Left kidney (tissue), 2 donors: ENCODE measurements around the gene GTPBP1. TPM values are rescaled to one million over a fixed set of nuclear protein-coding genes. Genes with fewer than 3 reads are reported as not detected.

Source experiments
- DNase-seq: peaks from one replicate; pipeline ENCODE4 v3.0.0-alpha.2; 2013
- polyA plus RNA-seq: library from polyadenylated mRNA; unstranded; fragments of 120-200 nt; gene quantifications from one replicate; pipeline ENCODE4 v1.2.1, GENCODE V29; 2013; ENCODE audit not compliant: insufficient read length

The GTPBP1 gene
- polyA plus RNA-seq, 1 donor = 53.6 TPM

DNA sequence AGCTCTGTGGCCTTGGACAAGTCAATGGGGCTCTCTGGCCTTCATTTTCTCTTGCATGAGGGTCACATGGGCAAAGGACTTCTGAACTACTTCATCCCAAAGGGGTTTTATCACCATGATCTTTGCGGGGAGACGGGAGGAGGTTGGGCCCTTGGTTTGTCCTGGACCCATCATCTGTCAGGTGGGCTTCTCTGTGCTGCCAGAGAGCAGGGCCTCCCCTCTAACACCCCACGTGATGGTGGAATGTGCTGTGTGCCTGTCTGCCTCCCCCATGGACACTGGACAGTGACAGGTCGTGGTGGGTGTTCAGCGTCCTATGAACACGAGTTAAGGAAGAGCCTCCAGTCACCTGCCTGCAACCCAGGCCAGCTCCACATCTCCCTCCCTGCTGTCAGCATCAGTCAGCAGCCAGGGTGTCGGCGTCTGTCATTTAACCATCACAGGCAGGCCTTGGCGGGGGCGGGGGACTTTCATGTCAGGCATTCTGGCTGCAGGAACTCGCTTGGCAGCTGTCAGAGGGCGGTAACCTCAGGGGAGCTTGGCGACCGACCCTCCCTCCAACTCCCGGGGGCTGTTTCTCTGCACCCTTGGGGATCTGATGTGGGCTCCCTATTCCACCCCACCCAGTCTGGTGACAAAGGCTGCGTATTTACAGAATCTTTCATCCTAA lies 52.7 kb downstream of the GTPBP1 start:
- no peak for DNase-seq

DNA sequence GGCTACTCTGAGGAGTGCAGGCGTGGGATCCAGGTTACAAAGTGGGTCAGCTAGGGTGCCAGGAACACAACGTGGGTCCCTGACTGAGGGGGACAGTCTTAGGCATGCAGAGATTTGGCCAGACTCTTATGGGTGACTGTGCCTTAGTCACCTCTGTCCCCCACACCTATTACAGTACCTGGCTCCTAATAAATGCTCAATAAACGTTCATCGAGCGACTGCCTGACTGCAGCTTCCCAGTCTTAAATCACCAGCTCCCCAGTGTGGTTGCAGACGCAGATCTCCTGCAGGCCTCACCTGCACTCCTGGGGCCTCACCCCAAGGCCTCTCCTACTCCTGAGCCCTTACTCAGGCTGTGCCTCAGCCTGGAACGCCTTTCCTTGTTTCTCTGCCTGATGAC lies 53.3 kb downstream of the GTPBP1 start:
- DNase-seq = no peak

DNA sequence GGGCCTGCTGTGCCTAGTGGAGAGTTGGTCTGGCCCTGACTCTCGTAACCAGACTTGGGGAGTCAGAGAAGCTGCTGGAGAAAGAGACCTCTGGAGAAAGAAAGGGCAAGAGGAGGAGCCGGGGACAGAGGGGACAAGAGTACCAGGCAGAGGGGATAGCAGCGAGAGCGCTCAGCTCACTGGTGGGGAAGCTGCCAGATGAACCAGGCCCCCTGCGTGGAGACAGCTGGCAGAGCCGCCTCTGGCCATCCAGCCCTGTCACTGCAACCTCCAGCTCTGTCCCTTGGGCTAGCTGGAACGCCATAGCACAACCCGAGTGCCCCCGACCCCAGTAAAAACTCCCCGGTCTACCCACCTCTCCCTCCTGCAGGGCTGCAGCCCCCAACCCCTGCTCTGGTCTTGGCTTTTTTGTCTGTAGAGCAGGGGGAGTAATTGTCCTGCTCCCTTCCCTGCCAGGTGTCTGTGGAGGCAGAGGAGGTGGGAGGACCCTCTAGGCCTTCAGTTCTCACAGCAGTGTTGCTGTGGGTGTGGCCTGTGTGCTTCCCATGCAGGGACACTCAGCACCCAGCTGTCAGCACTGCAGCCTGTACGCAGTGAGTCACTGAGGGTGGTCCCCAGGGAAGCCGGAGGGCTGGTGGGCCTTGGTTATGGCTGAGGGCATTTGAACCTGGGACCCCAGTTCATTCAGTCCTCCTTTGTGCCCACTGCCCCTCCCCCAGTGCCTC lies 54.9 kb downstream of the GTPBP1 start:
- no peak for DNase-seq

- DNase-seq = no peak
Measured at GRCh38 chr22:38761202-38762162, 55.7 kb downstream of the GTPBP1 start.

DNA sequence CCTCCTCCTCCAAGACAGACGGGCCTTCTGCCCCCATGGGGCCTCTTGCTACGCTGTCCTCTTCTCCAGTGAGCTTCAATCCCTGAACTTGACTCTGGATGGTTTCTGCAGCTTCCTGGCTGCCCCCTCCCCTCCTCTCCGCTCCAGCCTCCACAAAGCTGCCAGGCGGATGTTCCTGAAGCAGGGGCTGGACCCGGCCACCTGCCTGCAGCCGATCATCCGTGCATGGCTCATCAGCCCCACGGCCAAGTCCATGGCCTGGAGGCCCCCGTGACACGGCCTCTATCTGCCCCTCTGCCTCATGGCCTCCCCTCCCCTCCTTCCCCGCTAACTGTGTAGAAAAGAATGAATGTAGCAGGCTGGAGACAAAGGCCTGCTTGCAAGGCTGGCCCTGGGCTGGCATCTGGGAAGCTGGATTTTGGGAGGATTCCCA lies 56.8 kb downstream of the GTPBP1 start:
- no peak for DNase-seq

DNA sequence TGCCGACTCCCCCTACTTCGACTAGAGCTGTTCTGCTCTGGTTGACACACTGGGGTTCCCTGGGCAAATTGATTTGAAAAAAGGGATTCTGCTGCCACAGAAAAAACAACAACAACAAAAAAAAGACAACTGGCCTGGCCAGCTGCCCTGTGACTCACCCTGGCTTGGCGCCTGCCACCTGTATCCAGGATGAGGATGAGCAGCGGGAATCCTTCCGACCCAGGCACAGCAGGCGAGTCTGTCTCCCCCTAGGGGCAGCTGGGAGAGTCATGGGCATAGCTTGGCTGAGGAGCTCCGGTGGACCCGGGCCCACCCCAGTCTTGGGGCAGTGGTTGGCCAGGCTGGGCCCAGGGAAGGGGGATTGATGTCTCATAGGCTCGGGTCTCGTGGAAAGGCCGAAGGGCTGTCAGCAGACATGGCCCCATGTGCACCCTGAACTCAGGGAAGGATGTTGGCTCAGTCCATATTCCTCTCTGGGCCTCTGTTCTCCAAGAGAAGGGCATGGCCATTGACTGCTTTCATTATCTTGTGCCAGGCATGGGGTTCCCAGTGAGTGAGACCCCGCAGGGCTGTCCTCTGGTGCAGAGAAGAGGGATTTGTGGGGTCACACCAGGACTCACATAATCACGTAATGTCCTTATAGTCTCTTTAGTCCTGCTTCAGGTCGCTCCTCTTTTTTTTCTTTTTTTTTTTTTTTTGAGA lies 60.5 kb downstream of the GTPBP1 start:
- DNase-seq = no peak

GRCh38 chr22:38767313-38767712 lies 61.6 kb downstream of the GTPBP1 start:
- DNase-seq = no peak

- no peak for DNase-seq
Measured at GRCh38 chr22:38768036-38768435, 62.3 kb downstream of the GTPBP1 start.

DNA sequence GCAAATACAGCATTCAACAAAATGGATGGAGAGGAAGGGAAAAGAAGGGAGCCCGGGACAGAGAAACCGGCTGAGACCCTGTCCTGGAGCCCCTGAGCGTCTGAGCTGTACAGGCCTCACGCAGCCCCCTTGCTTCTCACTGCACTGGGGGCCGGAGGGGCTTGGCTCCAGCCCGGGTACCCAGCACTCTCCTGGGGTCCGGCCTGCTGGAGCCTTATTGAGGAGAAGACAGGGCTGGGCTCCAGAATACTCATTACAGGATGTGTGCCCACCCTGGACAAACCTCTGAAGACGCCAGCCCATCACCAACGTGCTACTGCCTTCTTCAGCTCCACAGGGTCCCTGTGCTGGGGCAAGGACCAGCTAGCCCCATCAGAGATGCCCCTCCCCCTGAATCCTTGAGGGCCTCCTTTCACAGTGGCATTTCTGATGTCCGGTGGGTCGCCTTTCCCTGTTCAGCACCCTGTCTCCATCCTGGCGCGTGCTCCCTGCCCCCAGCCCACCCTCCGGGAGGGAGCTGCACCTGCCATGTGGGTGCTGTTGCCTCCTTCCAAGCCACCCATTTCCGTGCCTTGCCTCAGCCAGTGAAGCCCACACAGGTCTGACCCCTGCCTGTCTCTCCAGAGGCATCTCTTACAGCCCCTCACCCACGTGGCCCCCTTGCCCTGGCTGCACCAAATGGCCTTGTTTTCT lies 64.7 kb downstream of the GTPBP1 start:
- DNase-seq = no peak

DNA sequence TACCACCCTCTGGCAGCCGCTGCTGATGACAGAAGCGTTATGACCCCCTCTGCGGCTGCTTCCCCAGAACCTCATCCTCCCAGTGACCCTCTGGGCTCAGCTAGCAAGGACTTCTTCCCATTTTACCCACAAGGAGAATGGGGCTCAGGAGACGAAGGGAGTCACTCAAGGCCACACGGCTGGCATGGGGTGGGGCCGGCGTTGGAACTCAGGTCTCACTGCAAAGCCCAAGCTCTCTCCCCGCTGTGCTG lies 66.8 kb downstream of the GTPBP1 start:
- no peak for DNase-seq

- no peak for DNase-seq
Measured at GRCh38 chr22:38773363-38773946, 67.7 kb downstream of the GTPBP1 start.

- DNase-seq = no peak
Measured at GRCh38 chr22:38774496-38775166, 68.9 kb downstream of the GTPBP1 start.

GRCh38 chr22:38775656-38776055 lies 69.9 kb downstream of the GTPBP1 start:
- DNase-seq = no peak

GRCh38 chr22:38776086-38776485 lies 70.3 kb downstream of the GTPBP1 start:
- DNase-seq = no peak

DNA sequence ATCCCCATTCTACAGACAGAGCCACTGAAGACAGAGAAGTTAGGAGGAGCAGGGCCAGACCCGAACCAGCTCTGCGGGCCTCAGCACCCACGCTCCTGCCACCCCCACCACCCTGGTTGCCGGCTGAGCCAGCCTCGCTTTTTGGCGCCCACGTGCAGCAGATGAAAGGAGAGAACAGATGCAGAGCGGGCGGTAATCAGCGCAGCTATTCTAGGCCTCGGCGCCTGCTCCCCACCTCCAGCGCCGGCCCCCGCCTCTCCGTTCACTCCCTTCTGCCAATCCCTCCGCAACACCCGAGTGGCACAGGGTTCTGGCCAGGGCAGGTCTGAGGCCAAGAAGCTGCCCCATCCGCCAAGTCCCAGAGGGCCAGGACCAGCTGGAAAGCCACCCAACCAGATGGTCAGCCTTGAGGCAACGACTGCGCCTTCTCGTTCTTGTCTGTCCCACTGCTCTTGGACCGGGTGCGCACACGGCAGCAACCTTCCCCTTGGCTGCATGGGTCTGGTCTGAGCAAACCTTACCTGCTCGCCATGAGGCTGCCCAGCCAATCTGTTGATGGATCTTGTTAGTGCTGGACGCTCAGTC lies 71.4 kb downstream of the GTPBP1 start:
- DNase-seq = no peak

DNA sequence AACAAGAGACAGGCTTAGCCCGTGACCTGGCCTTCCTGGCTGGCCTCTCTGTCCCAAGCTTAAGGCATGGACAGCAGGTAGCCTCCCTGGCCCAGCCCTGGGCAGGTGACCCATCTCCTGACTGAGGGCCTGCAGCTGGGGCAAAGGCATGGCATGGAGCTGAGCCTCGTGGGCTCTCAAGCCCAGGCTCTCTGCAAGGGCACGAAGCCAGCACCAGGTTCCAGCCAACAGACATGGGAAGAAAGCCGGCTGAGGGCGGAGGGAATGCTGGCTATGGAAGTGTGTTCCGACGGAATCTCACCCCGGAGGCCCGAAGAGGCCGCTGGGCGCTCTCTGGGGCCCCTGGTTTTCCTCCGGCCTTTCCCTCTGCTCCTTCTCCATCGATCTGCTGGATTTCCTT lies 75.3 kb downstream of the GTPBP1 start:
- no peak for DNase-seq

GRCh38 chr22:38782402-38783094 lies 76.8 kb downstream of the GTPBP1 start:
- DNase-seq = no peak
